SJCRH30 (cell line): ENCODE measurements around the gene PNMA1. TPM values are rescaled to one million over a fixed set of nuclear protein-coding genes. Genes with fewer than 3 reads are reported as not detected.

ENCODE experiments used
- DNase-seq, 2 experiments: peaks; one replicate each; pipeline ENCODE4 v3.0.0-alpha.2; 2015 to 2020
- H3K27ac ChIP-seq: fragments of 250-450 bp; sonication (Bioruptor Pico); 2 replicates; pipeline ENCODE4 v1.5.1; 2020; ENCODE audit warnings: mild to moderate bottlenecking, moderate library complexity
- H3K27me3 ChIP-seq: fragments of 250-450 bp; sonication (Bioruptor Pico); 2 replicates; pipeline ENCODE4 v1.5.1; 2020; ENCODE audit warnings: mild to moderate bottlenecking, moderate library complexity
- H3K36me3 ChIP-seq: fragments of 250-450 bp; sonication (Bioruptor Pico); 2 replicates; pipeline ENCODE4 v1.5.1; 2020; ENCODE audit warnings: mild to moderate bottlenecking, moderate library complexity
- H3K4me1 ChIP-seq: fragments of 250-450 bp; sonication (Bioruptor Pico); 2 replicates; pipeline ENCODE4 v1.5.1; 2020; ENCODE audit warnings: mild to moderate bottlenecking, moderate library complexity
- H3K4me3 ChIP-seq: fragments of 250-450 bp; sonication (Bioruptor Pico); 2 replicates; pipeline ENCODE4 v1.5.1; 2020; ENCODE audit warnings: mild to moderate bottlenecking, moderate library complexity
- H3K9me3 ChIP-seq: fragments of 250-450 bp; sonication (Bioruptor Pico); replicated peaks from 2 replicates; pipeline ENCODE4 v1.5.1; 2020; ENCODE audit warnings: mild to moderate bottlenecking, moderate library complexity
- total RNA-seq: library from RNA; depleted of rRNA; stranded (reverse); fragments of >200 nt; shearing (Covaris generic); gene quantifications from 2 replicates; pipeline ENCODE4 v1.2.3, GENCODE V29; 2014

Gene PNMA1
- total RNA-seq, 1 experiment from 2014 or later: 11.0 TPM

GRCh38 chr14:73695997-73696396 is 18.2 kb downstream of the PNMA1 start:
- no peaks in the 10 kb centered on the region for H3K27me3 ChIP-seq
- no peaks in the 10 kb centered on the region for H3K9me3 ChIP-seq
- H3K36me3 ChIP-seq: no peaks in the 10 kb centered on the region
- H3K4me1 ChIP-seq: no peaks in the 10 kb centered on the region
- H3K4me3 ChIP-seq: no peak overlapping the region
- no peak overlapping the region for H3K27ac ChIP-seq
- DNase-seq: no peak

GRCh38 chr14:73695082-73695481 is 19.1 kb downstream of the PNMA1 start:
- no peak for DNase-seq
- Histone ChIP-seq H3K27ac (no peak overlapping the region), H3K9me3 (no peaks in the 10 kb centered on the region), H3K36me3 (no peaks in the 10 kb centered on the region), H3K27me3 (no peaks in the 10 kb centered on the region), H3K4me3 (no peak overlapping the region), H3K4me1 (no peaks in the 10 kb centered on the region)

DNA sequence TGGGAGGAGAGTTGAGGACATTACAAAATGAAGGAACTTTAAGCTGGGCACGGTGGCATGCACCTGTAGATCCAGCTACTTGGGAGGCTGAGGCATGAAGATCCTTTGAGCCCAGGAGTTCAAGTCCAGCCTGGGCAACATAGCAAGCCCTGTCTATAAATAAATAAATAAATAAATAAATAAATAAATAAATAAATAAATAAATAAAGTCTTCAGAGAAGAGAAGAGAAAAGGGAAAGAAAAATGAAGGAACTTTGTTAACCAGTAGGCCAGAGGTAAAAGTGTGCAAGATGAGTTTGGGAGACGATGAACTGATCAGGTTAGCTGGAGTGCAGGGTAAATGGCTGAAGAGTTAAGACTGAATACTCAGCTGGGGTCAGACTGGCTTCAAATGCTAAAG is 20.1 kb downstream of the PNMA1 start:
- Histone ChIP-seq H3K27ac (no peak overlapping the region), H3K4me1 (no peaks in the 10 kb centered on the region), H3K36me3 (no peaks in the 10 kb centered on the region), H3K9me3 (no peaks in the 10 kb centered on the region), H3K4me3 (no peak overlapping the region), H3K27me3 (no peaks in the 10 kb centered on the region)
- DNase-seq: no peak

DNA sequence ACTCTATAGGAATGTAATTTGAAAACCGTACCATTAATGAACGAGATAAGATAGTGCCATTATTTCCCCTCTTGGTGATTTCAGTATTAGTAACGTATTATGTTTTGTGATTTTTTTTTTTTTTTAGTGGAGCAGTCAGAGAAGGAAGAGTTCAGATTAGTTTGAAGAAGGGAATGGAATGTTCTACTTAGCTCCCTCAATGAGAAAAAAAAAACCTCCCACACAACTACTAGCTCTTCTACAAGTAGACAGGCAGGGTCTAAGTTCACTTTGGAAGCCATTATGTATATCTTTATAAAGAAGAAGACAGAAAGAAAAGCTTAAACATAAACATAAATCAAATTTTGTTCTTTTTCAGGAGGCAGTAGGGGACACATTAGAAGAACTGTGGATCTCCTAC is 27.3 kb downstream of the PNMA1 start:
- Histone ChIP-seq H3K4me1 (no peaks in the 10 kb centered on the region), H3K27me3 (no peaks in the 10 kb centered on the region), H3K4me3 (no peak overlapping the region), H3K27ac (no peak overlapping the region), H3K36me3 (no peaks in the 10 kb centered on the region), H3K9me3 (no peaks in the 10 kb centered on the region)
- DNase-seq: no peak

DNA sequence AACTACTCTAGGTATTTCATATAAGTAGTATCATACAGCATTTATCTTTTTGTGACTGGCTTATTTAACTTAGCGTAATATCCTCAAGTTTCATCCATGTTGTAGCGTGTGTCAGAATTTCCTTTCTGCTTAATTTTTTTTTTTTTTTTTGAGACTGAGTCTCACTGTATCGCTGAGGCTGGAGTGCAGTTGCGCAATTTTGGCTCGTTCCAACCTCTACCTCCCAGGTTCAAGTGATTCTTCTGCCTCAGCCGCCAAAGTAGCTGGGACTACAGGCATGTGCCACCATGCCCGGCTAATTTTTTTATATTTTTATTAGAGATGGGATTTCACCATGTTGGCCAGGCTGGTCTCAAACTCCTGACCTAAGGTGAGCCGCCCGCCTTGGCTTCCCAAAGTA is 28.9 kb downstream of the PNMA1 start:
- no peak overlapping the region for H3K4me3 ChIP-seq
- H3K9me3 ChIP-seq: no peaks in the 10 kb centered on the region
- H3K4me1 ChIP-seq: no peaks in the 10 kb centered on the region
- no peaks in the 10 kb centered on the region for H3K27me3 ChIP-seq
- no peak for DNase-seq
- H3K36me3 ChIP-seq: no peaks in the 10 kb centered on the region
- no peak overlapping the region for H3K27ac ChIP-seq

GRCh38 chr14:73684627-73685026 is 29.6 kb downstream of the PNMA1 start:
- Histone ChIP-seq H3K27me3 (no peaks in the 10 kb centered on the region), H3K27ac (no peak overlapping the region), H3K4me3 (no peak overlapping the region), H3K36me3 (no peaks in the 10 kb centered on the region), H3K9me3 (no peaks in the 10 kb centered on the region), H3K4me1 (no peaks in the 10 kb centered on the region)
- DNase-seq: no peak

GRCh38 chr14:73680821-73681220 is 33.4 kb downstream of the PNMA1 start:
- no peak overlapping the region for H3K4me3 ChIP-seq
- no peak overlapping the region for H3K27ac ChIP-seq
- H3K27me3 ChIP-seq: no peaks in the 10 kb centered on the region
- no peaks in the 10 kb centered on the region for H3K9me3 ChIP-seq
- H3K4me1 ChIP-seq: no peaks in the 10 kb centered on the region
- no peak for DNase-seq
- H3K36me3 ChIP-seq: no peaks in the 10 kb centered on the region

GRCh38 chr14:73678698-73679097 is 35.5 kb downstream of the PNMA1 start:
- no peaks in the 10 kb centered on the region for H3K36me3 ChIP-seq
- H3K27me3 ChIP-seq: no peaks in the 10 kb centered on the region
- no peak for DNase-seq
- H3K4me3 ChIP-seq: no peak overlapping the region
- no peaks in the 10 kb centered on the region for H3K9me3 ChIP-seq
- no peaks in the 10 kb centered on the region for H3K4me1 ChIP-seq
- no peak overlapping the region for H3K27ac ChIP-seq

GRCh38 chr14:73674986-73675385 is 39.2 kb downstream of the PNMA1 start:
- Histone ChIP-seq H3K9me3 (no peaks in the 10 kb centered on the region), H3K36me3 (no peaks in the 10 kb centered on the region), H3K4me3 (no peak overlapping the region), H3K4me1 (no peaks in the 10 kb centered on the region), H3K27ac (no peak overlapping the region), H3K27me3 (no peaks in the 10 kb centered on the region)
- DNase-seq: no peak

- Histone ChIP-seq H3K36me3 (no peaks in the 10 kb centered on the region), H3K4me3 (no peak overlapping the region), H3K4me1 (peaks cover 4% of the 10 kb centered on the region), H3K27ac (no peak overlapping the region), H3K27me3 (no peaks in the 10 kb centered on the region), H3K9me3 (no peaks in the 10 kb centered on the region)
- DNase-seq: no peak
These were observed 46.3 kb downstream of the PNMA1 start for GRCh38 chr14:73667854-73668253.

DNA sequence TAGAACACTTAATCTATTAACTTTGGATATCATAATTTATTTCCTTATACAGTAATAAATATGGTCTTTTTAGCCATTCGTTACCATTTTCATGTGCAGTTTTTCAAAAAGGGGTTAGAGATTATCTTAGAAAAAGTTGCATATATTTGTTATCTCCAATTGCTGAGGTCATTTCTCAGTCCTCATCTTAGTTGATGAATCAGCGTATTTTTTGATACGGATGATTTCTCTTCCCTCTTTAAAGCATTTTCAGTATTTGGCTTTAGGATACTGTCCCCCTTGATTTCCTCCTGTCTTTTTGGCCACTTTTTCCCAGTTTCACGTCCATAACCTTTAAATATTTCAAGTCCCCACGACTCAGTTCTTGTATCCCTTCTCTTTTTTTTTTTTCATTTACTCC is 47.6 kb downstream of the PNMA1 start:
- H3K27ac ChIP-seq: no peak overlapping the region
- no peaks in the 10 kb centered on the region for H3K27me3 ChIP-seq
- H3K9me3 ChIP-seq: no peaks in the 10 kb centered on the region
- no peak overlapping the region for H3K4me3 ChIP-seq
- DNase-seq: no peak
- peaks cover 17% of the 10 kb centered on the region for H3K4me1 ChIP-seq
- H3K36me3 ChIP-seq: no peaks in the 10 kb centered on the region

- Histone ChIP-seq H3K27me3 (no peaks in the 10 kb centered on the region), H3K4me1 (peaks cover 30% of the 10 kb centered on the region), H3K9me3 (no peaks in the 10 kb centered on the region), H3K27ac (no peak overlapping the region), H3K36me3 (no peaks in the 10 kb centered on the region), H3K4me3 (no peak overlapping the region)
- DNase-seq: no peak
These were observed 49.1 kb downstream of the PNMA1 start for GRCh38 chr14:73665130-73665529.

GRCh38 chr14:73663548-73664212 is 50.5 kb downstream of the PNMA1 start:
- no peaks in the 10 kb centered on the region for H3K9me3 ChIP-seq
- H3K4me3 ChIP-seq: no peak overlapping the region
- peaks cover 30% of the 10 kb centered on the region for H3K4me1 ChIP-seq
- H3K27me3 ChIP-seq: no peaks in the 10 kb centered on the region
- DNase-seq: no peak
- no peaks in the 10 kb centered on the region for H3K36me3 ChIP-seq
- no peak overlapping the region for H3K27ac ChIP-seq

DNA sequence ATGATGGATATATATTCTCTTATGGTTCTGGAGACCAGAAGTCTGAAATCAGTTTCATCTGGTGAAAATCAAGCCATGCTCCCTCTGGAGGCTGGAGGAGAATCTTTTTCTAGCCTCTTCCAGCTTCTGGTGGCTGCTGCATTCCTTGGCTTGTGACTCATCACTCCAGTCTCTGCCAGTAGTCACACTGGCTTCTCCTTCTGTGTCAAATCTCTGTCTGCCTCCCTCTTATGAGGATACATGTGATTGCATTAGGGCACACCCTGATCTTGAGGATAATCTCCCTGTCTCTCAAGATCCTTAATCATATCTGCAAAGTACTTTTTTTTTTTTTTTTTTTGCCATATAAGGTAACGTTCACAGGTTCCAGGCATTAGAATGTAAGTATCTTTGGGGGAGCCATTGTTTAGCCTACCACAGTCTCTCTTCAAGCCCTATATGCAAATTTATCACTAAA is 51.7 kb downstream of the PNMA1 start:
- Histone ChIP-seq H3K27me3 (no peaks in the 10 kb centered on the region), H3K27ac (peak overlapping the region; percentile 92), H3K36me3 (no peaks in the 10 kb centered on the region), H3K9me3 (no peaks in the 10 kb centered on the region), H3K4me3 (no peak overlapping the region), H3K4me1 (peaks cover 30% of the 10 kb centered on the region)
- DNase-seq: peak; percentile 81 to 88

- H3K4me1 ChIP-seq: peaks cover 30% of the 10 kb centered on the region
- H3K4me3 ChIP-seq: no peak overlapping the region
- peak; percentile 11 to 73 for DNase-seq
- no peaks in the 10 kb centered on the region for H3K27me3 ChIP-seq
- H3K27ac ChIP-seq: peak overlapping the region; percentile 92
- H3K9me3 ChIP-seq: no peaks in the 10 kb centered on the region
- H3K36me3 ChIP-seq: no peaks in the 10 kb centered on the region
These were observed 52.3 kb downstream of the PNMA1 start for GRCh38 chr14:73661872-73662271.
